Loucy (cell line): ENCODE data around the gene DRAM1.

ENCODE experiments used
- EZH2phosphoT487 ChIP-seq: fragments of 200-600 bp; IDR thresholded peaks from 2 replicates; pipeline ENCODE4 v1.6.1; 2018; ENCODE audit warnings: antibody characterized with exemption, mild to moderate bottlenecking, moderate library complexity, borderline replicate concordance
- TF ChIP-seq, protein P1 (sequence below): fragments of 200-600 bp; sonication (generic); conservative IDR thresholded peaks from 2 replicates; pipeline ENCODE4 v1.5.1; 2014; ENCODE audit warnings: mild to moderate bottlenecking, antibody characterized with exemption, low read length

DNA sequence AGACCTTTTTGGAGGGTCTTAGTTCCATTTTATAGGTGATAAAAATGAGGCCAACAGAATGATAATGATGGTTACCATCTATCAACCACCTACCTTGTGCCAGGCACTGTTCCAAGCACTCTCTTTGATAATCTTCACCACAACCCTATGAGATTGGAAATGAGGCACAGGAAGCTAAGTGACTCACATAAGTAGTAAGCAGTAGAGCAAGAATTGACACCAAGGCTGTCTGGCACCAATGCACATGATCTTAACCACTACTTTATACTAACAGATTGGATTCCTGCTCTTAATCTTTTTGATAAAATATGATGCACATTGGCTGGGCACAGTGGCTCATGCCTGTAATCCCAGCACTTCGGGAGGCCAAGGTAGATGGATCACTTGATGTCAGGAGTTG lies 91.4 kb downstream of the DRAM1 start:
- TF ChIP-seq, protein P1, sequence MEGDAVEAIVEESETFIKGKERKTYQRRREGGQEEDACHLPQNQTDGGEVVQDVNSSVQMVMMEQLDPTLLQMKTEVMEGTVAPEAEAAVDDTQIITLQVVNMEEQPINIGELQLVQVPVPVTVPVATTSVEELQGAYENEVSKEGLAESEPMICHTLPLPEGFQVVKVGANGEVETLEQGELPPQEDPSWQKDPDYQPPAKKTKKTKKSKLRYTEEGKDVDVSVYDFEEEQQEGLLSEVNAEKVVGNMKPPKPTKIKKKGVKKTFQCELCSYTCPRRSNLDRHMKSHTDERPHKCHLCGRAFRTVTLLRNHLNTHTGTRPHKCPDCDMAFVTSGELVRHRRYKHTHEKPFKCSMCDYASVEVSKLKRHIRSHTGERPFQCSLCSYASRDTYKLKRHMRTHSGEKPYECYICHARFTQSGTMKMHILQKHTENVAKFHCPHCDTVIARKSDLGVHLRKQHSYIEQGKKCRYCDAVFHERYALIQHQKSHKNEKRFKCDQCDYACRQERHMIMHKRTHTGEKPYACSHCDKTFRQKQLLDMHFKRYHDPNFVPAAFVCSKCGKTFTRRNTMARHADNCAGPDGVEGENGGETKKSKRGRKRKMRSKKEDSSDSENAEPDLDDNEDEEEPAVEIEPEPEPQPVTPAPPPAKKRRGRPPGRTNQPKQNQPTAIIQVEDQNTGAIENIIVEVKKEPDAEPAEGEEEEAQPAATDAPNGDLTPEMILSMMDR, result no peak
- TF ChIP-seq EZH2phosphoT487, result no peak
